Esophagus muscularis mucosa (tissue), 4 donors: ENCODE measurements around the gene TM4SF1.

Experiments
- EP300 ChIP-seq: sonication (generic); formaldehyde crosslinking; IDR thresholded peaks from one replicate; pipeline ENCODE4 v1.6.1; 2017; ENCODE audit warnings: antibody characterized with exemption
- POLR2A ChIP-seq: fragments of 450-650 bp; IDR thresholded peaks from one replicate; pipeline ENCODE4 v1.6.1; 2017; ENCODE audit warnings: antibody characterized with exemption, moderate library complexity, mild to moderate bottlenecking, low read depth
- POLR2AphosphoS5 ChIP-seq, 2 donors: sonication (generic); formaldehyde crosslinking; IDR thresholded peaks; one replicate each; pipeline ENCODE4 v1.6.1; 2017; ENCODE audit warnings: antibody characterized with exemption in 2 of 2
- TF ChIP-seq, protein P1 (sequence below), 3 experiments: fragments of 200-600 bp in 2 of 3; fragments of 450-650 bp in 1 of 3; sonication (generic) in 2 of 3; IDR thresholded peaks; one replicate each; pipeline ENCODE4 v1.5.1; 2017 to 2019; ENCODE audit warnings: antibody characterized with exemption in 3 of 3, mild to moderate bottlenecking in 2 of 3, moderate library complexity in 1 of 3

DNA sequence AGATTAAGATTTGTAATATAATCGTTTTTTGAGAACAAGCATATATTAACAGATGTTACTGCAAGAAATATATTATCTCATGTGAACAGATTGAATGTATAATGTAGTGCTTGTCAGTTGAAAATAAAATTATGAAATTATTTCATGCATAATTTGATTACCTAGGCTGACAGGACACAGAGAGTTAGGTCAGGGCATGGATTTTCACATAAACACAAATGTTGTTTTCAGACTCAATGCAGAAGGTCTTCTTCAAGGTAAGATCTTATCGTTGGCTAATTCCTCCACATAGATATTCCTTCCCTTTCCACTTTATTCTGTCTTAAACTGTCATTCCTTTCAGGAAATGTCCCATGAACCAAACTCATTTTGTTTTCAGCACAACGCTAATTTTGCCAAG is 20.1 kb upstream of the TM4SF1 start:
- TF ChIP-seq, protein P1, sequence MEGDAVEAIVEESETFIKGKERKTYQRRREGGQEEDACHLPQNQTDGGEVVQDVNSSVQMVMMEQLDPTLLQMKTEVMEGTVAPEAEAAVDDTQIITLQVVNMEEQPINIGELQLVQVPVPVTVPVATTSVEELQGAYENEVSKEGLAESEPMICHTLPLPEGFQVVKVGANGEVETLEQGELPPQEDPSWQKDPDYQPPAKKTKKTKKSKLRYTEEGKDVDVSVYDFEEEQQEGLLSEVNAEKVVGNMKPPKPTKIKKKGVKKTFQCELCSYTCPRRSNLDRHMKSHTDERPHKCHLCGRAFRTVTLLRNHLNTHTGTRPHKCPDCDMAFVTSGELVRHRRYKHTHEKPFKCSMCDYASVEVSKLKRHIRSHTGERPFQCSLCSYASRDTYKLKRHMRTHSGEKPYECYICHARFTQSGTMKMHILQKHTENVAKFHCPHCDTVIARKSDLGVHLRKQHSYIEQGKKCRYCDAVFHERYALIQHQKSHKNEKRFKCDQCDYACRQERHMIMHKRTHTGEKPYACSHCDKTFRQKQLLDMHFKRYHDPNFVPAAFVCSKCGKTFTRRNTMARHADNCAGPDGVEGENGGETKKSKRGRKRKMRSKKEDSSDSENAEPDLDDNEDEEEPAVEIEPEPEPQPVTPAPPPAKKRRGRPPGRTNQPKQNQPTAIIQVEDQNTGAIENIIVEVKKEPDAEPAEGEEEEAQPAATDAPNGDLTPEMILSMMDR (IDR thresholded peaks at IDR 0.05): no peak
- TF ChIP-seq POLR2A (no peak), POLR2AphosphoS5 (IDR thresholded peaks at IDR 0.05) (no peak), EP300 (no peak)
